GM06990 (cell line): ENCODE data around the gene QSOX1.

Experiments used
- DNase-seq: peaks from one replicate; pipeline ENCODE4 v3.0.0-alpha.2; 2011; ENCODE audit not compliant: insufficient read length; ENCODE audit errors: extremely low read depth
- H3K27me3 ChIP-seq: replicated peaks from 2 replicates; pipeline ENCODE4 v1.6.0; 2011; ENCODE audit warnings: low read length; ENCODE audit not compliant: control insufficient read depth, insufficient read depth
- H3K36me3 ChIP-seq: 2 replicates; pipeline ENCODE4 v1.5.1; 2011; ENCODE audit warnings: low read length; ENCODE audit not compliant: control insufficient read depth, insufficient read depth
- H3K4me3 ChIP-seq: replicated peaks from 2 replicates; pipeline ENCODE4 v1.5.1; 2011; ENCODE audit warnings: low read depth, mild to moderate bottlenecking, control low read depth, low read length
- CTCF ChIP-seq: IDR thresholded peaks from 2 replicates; pipeline ENCODE4 v1.5.1; 2011; ENCODE audit warnings: low read length, control low read depth, mild to moderate bottlenecking, inconsistent platforms; ENCODE audit not compliant: insufficient read depth, poor library complexity, severe bottlenecking

The QSOX1 gene

DNA sequence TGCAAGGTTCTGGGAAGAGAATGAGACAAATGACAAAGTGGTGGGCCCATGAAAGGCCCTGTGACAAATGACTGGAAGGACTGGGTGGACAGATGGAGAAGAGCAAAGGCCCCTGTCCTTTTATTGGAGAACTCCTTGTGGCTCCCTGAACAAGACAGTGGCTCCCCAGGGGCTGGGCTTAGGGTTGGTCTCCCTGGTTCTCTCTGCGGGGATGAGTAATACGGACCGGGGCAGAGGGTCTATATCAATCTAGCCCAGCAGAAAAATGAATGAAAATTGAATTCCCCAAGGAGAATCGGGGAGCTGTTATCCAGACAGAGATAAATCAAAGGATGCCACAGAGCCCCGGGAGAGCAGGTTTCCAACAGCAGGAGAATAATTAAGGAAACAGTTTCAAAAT lies 70.2 kb downstream of the QSOX1 start:
- Histone ChIP-seq H3K36me3 (no peaks in the 10 kb centered on the region), H3K27me3 (no peaks in the 10 kb centered on the region; the same call in 1 of the 2 replicates), H3K4me3 (no peak overlapping the region)
- no peak for DNase-seq
- TF ChIP-seq CTCF = no peak

GRCh38 chr1:180225403-180225802 lies 70.7 kb downstream of the QSOX1 start:
- no peak overlapping the region for H3K4me3 ChIP-seq
- no peaks in the 10 kb centered on the region for H3K36me3 ChIP-seq
- DNase-seq = no peak
- no peak for TF ChIP-seq CTCF
- H3K27me3 ChIP-seq = no peaks in the 10 kb centered on the region; the same call in 1 of the 2 replicates

- Histone ChIP-seq H3K4me3 (no peak overlapping the region), H3K36me3 (no peaks in the 10 kb centered on the region), H3K27me3 (peaks cover 2% of the 10 kb centered on the region)
- DNase-seq = no peak
- TF ChIP-seq CTCF = no peak
These were observed 73.4 kb downstream of the QSOX1 start for GRCh38 chr1:180227861-180228647.

GRCh38 chr1:180228648-180229482 lies 74.2 kb downstream of the QSOX1 start:
- Histone ChIP-seq H3K4me3 (peak overlapping the region; percentile 65), H3K27me3 (peaks cover 2% of the 10 kb centered on the region), H3K36me3 (no peaks in the 10 kb centered on the region)
- DNase-seq = peak; percentile 32
- TF ChIP-seq CTCF = no peak

GRCh38 chr1:180229483-180230415 lies 75.1 kb downstream of the QSOX1 start, which contains the start of gene LHX4:
TSS of gene LHX4 (plus strand) at chr1:180230264. CDS start at chr1:180230530, 266 bp downstream.
- Histone ChIP-seq H3K36me3 (no peaks in the 10 kb centered on the region), H3K27me3 (peaks cover 2% of the 10 kb centered on the region), H3K4me3 (peak within 1 kb of the TSS; percentile 65)
- no peak for TF ChIP-seq CTCF
- peak; percentile 56 for DNase-seq
